ENCODE results near the gene LAMA3.

DNA sequence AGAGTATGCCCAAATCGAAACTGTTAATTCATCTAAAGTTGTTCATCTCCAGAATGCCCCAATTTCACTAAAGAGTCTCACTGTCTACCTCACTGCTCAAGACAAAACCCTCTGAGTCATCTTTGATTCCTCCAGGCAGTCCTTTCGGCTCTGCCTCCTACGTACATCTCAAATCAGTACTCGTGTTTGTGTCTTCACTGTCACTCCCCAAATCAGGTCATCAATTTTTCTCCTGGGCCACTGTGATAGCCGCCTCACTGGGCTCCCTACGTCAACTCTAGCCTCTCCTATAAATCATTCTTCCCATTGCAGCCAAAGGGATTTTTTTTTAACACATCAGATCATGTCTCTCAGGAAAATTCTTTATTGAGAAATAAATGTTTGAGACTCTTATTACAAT is 283.2 kb downstream of the LAMA3 start:
- TF ChIP-seq, protein P1, sequence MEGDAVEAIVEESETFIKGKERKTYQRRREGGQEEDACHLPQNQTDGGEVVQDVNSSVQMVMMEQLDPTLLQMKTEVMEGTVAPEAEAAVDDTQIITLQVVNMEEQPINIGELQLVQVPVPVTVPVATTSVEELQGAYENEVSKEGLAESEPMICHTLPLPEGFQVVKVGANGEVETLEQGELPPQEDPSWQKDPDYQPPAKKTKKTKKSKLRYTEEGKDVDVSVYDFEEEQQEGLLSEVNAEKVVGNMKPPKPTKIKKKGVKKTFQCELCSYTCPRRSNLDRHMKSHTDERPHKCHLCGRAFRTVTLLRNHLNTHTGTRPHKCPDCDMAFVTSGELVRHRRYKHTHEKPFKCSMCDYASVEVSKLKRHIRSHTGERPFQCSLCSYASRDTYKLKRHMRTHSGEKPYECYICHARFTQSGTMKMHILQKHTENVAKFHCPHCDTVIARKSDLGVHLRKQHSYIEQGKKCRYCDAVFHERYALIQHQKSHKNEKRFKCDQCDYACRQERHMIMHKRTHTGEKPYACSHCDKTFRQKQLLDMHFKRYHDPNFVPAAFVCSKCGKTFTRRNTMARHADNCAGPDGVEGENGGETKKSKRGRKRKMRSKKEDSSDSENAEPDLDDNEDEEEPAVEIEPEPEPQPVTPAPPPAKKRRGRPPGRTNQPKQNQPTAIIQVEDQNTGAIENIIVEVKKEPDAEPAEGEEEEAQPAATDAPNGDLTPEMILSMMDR (conservative IDR thresholded peaks at IDR 0.05): no peak
- no peak for TF ChIP-seq ZFX (IDR thresholded peaks at IDR 0.05)

All from C4-2B (cell line).